Measurements from ENCODE around the gene IL1RAP. TPM values are rescaled to one million over a fixed set of nuclear protein-coding genes. Genes with fewer than 3 reads are reported as not detected.

IL1RAP gene
- total and polyA plus RNA-seq, 2 experiments from 2014 or later = 3.6 to 5.0 TPM

- TF ChIP-seq STAT1 (IDR thresholded peaks at IDR 0.05; ENCODE audit: unreplicated experiment) = no peak
- TF ChIP-seq, protein P1, sequence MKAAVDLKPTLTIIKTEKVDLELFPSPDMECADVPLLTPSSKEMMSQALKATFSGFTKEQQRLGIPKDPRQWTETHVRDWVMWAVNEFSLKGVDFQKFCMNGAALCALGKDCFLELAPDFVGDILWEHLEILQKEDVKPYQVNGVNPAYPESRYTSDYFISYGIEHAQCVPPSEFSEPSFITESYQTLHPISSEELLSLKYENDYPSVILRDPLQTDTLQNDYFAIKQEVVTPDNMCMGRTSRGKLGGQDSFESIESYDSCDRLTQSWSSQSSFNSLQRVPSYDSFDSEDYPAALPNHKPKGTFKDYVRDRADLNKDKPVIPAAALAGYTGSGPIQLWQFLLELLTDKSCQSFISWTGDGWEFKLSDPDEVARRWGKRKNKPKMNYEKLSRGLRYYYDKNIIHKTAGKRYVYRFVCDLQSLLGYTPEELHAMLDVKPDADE (IDR thresholded peaks at IDR 0.05) = no peak
These were observed 92.7 kb downstream of the IL1RAP start (continued) for GRCh38 chr3:190606596-190606995.

DNA sequence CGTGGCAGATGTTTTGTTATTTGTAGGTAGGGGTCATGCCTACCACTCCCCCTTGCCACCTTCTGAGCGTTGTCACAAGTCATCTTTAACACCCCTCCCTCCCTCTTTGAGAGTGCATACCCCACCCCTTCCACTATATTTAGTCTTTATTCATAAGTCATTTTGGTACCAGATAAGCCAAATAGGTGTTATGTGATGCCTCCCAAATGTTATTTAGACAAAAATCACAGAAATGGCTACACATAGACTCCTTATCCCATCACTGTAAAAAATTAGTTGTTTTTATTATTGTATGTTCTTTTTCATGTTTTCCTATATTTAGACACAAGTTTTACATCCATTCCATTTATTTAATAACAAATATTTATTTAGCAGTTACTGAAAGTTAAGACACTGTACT is 93.1 kb downstream of the IL1RAP start:
- ATAC-seq (no peak), DNase-seq (ENCODE audit: low spot score) (no peak)
- no peaks in the 10 kb centered on the region for H3K4me1 Mint-ChIP-seq
- no peaks in the 10 kb centered on the region for H3K79me2 ChIP-seq (replicated peaks; ENCODE audit: insufficient read depth)
- no peaks in the 10 kb centered on the region for H3K27me3 Mint-ChIP-seq (ENCODE audit: insufficient read depth, low read depth, poor library complexity)
- H3K27ac Mint-ChIP-seq = no peak overlapping the region
- H3K4me3 ChIP-seq = no peak overlapping the region
- no peaks in the 10 kb centered on the region for H3F3A ChIP-seq (replicated peaks; ENCODE audit: low read depth)
- no peaks in the 10 kb centered on the region for H4K20me1 ChIP-seq (replicated peaks; ENCODE audit: insufficient read depth)
- no peak overlapping the region for H3K4me2 ChIP-seq
- 0 out of 2 replicates have a peak, but pooled peaks cover 4% of the 10 kb centered on the region for H3K9me2 ChIP-seq (ENCODE audit: insufficient read depth)
- H2AFZ ChIP-seq = no peak overlapping the region
- no peaks in the 10 kb centered on the region for H3K27me3 ChIP-seq (ENCODE audit: insufficient read depth)
- H3K27ac ChIP-seq (ENCODE audit: low read depth) = no peak overlapping the region
- H3K36me3 ChIP-seq (ENCODE audit: insufficient read depth) = no peaks in the 10 kb centered on the region
- H3K4me3 Mint-ChIP-seq = no peak overlapping the region
- H3K4me1 ChIP-seq (ENCODE audit: insufficient read depth) = 0 out of 2 replicates have a peak, but pooled peaks cover 3% of the 10 kb centered on the region
- H3K9me3 Mint-ChIP-seq = no peaks in the 10 kb centered on the region
- H3K36me3 Mint-ChIP-seq (ENCODE audit: low read depth) = peaks cover 12% of the 10 kb centered on the region; the same call in 2 of the 3 replicates
- TF ChIP-seq, protein P2, sequence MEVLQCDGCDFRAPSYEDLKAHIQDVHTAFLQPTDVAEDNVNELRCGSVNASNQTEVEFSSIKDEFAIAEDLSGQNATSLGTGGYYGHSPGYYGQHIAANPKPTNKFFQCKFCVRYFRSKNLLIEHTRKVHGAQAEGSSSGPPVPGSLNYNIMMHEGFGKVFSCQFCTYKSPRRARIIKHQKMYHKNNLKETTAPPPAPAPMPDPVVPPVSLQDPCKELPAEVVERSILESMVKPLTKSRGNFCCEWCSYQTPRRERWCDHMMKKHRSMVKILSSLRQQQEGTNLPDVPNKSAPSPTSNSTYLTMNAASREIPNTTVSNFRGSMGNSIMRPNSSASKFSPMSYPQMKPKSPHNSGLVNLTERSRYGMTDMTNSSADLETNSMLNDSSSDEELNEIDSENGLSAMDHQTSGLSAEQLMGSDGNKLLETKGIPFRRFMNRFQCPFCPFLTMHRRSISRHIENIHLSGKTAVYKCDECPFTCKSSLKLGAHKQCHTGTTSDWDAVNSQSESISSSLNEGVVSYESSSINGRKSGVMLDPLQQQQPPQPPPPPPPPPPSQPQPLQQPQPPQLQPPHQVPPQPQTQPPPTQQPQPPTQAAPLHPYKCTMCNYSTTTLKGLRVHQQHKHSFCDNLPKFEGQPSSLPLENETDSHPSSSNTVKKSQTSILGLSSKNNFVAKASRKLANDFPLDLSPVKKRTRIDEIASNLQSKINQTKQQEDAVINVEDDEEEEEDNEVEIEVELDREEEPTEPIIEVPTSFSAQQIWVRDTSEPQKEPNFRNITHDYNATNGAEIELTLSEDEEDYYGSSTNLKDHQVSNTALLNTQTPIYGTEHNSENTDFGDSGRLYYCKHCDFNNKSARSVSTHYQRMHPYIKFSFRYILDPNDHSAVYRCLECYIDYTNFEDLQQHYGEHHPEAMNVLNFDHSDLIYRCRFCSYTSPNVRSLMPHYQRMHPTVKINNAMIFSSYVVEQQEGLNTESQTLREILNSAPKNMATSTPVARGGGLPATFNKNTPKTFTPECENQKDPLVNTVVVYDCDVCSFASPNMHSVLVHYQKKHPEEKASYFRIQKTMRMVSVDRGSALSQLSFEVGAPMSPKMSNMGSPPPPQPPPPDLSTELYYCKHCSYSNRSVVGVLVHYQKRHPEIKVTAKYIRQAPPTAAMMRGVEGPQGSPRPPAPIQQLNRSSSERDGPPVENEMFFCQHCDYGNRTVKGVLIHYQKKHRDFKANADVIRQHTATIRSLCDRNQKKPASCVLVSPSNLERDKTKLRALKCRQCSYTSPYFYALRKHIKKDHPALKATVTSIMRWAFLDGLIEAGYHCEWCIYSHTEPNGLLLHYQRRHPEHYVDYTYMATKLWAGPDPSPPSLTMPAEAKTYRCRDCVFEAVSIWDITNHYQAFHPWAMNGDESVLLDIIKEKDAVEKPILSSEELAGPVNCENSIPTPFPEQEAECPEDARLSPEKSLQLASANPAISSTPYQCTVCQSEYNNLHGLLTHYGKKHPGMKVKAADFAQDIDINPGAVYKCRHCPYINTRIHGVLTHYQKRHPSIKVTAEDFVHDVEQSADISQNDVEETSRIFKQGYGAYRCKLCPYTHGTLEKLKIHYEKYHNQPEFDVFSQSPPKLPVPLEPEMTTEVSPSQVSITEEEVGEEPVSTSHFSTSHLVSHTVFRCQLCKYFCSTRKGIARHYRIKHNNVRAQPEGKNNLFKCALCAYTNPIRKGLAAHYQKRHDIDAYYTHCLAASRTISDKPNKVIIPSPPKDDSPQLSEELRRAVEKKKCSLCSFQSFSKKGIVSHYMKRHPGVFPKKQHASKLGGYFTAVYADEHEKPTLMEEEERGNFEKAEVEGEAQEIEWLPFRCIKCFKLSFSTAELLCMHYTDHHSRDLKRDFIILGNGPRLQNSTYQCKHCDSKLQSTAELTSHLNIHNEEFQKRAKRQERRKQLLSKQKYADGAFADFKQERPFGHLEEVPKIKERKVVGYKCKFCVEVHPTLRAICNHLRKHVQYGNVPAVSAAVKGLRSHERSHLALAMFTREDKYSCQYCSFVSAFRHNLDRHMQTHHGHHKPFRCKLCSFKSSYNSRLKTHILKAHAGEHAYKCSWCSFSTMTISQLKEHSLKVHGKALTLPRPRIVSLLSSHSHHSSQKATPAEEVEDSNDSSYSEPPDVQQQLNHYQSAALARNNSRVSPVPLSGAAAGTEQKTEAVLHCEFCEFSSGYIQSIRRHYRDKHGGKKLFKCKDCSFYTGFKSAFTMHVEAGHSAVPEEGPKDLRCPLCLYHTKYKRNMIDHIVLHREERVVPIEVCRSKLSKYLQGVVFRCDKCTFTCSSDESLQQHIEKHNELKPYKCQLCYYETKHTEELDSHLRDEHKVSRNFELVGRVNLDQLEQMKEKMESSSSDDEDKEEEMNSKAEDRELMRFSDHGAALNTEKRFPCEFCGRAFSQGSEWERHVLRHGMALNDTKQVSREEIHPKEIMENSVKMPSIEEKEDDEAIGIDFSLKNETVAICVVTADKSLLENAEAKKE (CRISPR knock-in tag; IDR thresholded peaks at IDR 0.05) = no peak
- TF ChIP-seq ZNF114 (CRISPR knock-in tag; IDR thresholded peaks at IDR 0.05) (no peak), NANOG (IDR thresholded peaks at IDR 0.05; ENCODE audit: borderline replicate concordance) (no peak), POLR2AphosphoS5 (IDR thresholded peaks at IDR 0.05; ENCODE audit: low read depth) (no peak), CTCF (conservative IDR thresholded peaks at IDR 0.05; ENCODE audit: low read depth in 2 of 2) (no peak), EZH2 (IDR thresholded peaks at IDR 0.05; ENCODE audit: low read depth, unreplicated experiment) (no peak), JUNB (IDR thresholded peaks at IDR 0.05; ENCODE audit: unreplicated experiment) (no peak), CREB1 (CRISPR knock-in tag; IDR thresholded peaks at IDR 0.05; ENCODE audit: low read depth) (no peak), ZNF331 (CRISPR knock-in tag; IDR thresholded peaks at IDR 0.05; ENCODE audit: low read depth) (no peak), EZH2phosphoT487 (IDR thresholded peaks at IDR 0.05; ENCODE audit: unreplicated experiment) (no peak), STAT1 (IDR thresholded peaks at IDR 0.05; ENCODE audit: unreplicated experiment) (no peak)
- TF ChIP-seq, protein P1 (IDR thresholded peaks at IDR 0.05) = no peak
